Measurements from ENCODE around the gene CHST13.

Gene CHST13

GRCh38 chr3:126488185-126488584, 35.8 kb upstream of the CHST13 start:
- DNase-seq = no peak

- no peak for DNase-seq
Measured at GRCh38 chr3:126488886-126489569, 34.9 kb upstream of the CHST13 start.

- DNase-seq = no peak
Measured at GRCh38 chr3:126490619-126491018, 33.3 kb upstream of the CHST13 start.

- DNase-seq = no peak
Measured at GRCh38 chr3:126491221-126492013, 32.5 kb upstream of the CHST13 start.

- no peak for DNase-seq
Measured at GRCh38 chr3:126493051-126493450, 30.9 kb upstream of the CHST13 start.

- no peak for DNase-seq
Measured at GRCh38 chr3:126493739-126494138, 30.2 kb upstream of the CHST13 start.

GRCh38 chr3:126494204-126494969, 29.6 kb upstream of the CHST13 start:
- DNase-seq = no peak

GRCh38 chr3:126494970-126495230, 29.1 kb upstream of the CHST13 start:
- DNase-seq = no peak

- no peak for DNase-seq
Measured at GRCh38 chr3:126495786-126496185, 28.2 kb upstream of the CHST13 start.

GRCh38 chr3:126496894-126497850, 26.8 kb upstream of the CHST13 start:
- DNase-seq = no peak

- no peak for DNase-seq
Measured at GRCh38 chr3:126497956-126498355, 26.0 kb upstream of the CHST13 start.

- DNase-seq = no peak
Measured at GRCh38 chr3:126498461-126498860, 25.5 kb upstream of the CHST13 start.

- DNase-seq = no peak
Measured at GRCh38 chr3:126498929-126499328, 25.0 kb upstream of the CHST13 start.

GRCh38 chr3:126499401-126499800, 24.6 kb upstream of the CHST13 start:
- DNase-seq = no peak

GRCh38 chr3:126500016-126500415, 23.9 kb upstream of the CHST13 start:
- DNase-seq = no peak

- no peak for DNase-seq
Measured at GRCh38 chr3:126501054-126501453, 22.9 kb upstream of the CHST13 start.

- no peak for DNase-seq
Measured at GRCh38 chr3:126501736-126502135, 22.2 kb upstream of the CHST13 start.

- DNase-seq = no peak
Measured at GRCh38 chr3:126502656-126503055, 21.3 kb upstream of the CHST13 start.

- DNase-seq = no peak
Measured at GRCh38 chr3:126503701-126504100, 20.3 kb upstream of the CHST13 start.

GRCh38 chr3:126507886-126508285, 16.1 kb upstream of the CHST13 start:
- no peak for DNase-seq

- no peak for DNase-seq
Measured at GRCh38 chr3:126508564-126508964, 15.4 kb upstream of the CHST13 start.

GRCh38 chr3:126509597-126510307, 14.2 kb upstream of the CHST13 start:
- DNase-seq = no peak
